ENCODE measurements around the gene GRN.
"Not testable (repeated sequence)": the region's sequence is repeated elsewhere in the genome, so short reads cannot be mapped to it uniquely, and the experiment has no call there.

Gene GRN

DNA sequence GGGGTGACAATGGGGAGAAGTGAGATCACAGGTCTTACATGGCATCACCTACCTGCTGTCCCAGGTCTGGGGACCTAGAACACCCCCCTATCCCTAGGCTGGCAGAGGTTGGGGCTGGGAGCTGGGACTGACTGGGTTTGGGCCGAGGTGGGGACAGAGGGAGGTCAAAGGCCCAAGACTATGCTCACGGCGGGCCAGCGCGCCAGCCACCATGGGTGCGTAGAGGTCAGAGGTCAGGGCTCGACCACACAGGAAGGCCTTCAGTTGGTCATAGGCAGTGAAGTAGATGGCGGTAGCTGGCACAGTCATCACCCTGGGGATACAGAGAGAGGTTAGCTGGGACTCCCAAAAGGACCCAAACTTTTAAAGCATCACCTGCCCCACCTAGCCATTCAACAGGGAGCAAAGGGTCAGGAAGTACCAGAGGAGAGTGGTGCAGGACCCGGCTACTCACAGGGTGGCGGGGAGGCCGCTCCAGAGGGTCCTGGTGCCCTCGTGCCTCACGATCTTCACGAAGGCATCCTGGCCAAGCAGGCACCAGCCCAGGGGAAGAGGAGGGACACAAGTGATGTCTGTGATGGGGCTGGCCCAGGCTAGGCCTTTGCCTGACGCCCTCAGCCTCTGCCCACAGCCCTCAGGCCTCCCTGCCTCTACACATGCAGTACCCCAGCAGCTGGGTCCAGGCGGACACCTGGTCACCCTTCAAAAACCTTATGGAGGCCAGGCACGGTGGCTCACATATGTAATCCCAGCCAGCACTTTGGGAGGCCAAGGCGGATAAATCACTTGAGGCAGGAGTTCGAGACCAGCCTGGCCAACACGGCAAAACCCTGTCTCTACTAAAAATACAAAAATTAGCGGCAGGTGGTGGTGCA is 23.6 kb upstream of the GRN start:
- no peak for DNase-seq (ENCODE audit: low read depth in 1 of 2, low spot score in 1 of 2)

GRCh38 chr17:44322236-44322895 is 22.7 kb upstream of the GRN start:
- DNase-seq (ENCODE audit: low read depth in 1 of 2, low spot score in 1 of 2) = no peak

DNA sequence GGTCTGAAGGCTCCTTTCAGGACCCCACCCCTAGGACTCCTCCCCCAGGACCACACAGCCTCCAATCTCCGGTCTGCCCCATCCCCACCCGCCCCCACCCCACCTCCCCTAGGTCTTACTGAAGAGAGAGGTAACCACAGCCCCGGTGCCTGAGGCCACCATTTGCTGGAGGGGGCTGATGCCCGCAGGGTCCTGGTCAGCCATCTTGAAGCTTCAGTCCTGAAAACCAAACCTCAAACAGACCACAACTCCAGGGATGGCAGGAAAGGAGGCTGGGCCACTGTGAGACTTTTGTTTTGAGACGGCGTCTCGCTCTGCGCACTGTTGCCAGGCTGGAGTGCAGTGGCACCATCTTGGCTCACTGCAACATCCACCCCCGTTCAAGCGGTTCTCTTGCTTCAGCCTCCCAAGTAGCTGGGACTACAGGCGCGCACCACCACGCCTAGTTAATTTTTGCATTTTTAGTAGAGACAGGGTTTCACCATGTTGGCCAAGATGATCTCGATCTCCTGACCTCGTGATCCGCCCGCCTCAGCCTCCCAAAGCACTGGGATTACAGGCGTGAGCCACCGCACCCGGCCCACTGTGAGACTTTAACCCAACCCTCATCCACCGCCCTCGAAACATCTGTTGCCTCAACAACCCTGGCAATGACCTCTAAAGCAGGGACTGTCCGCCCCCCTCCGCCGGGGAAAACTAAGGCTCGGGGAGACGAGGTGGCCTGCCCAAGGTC is 21.6 kb upstream of the GRN start:
- no peak for DNase-seq (ENCODE audit: low read depth in 1 of 2, low spot score in 1 of 2)

GRCh38 chr17:44324092-44324570 is 21.0 kb upstream of the GRN start:
- DNase-seq (ENCODE audit: low read depth in 1 of 2, low spot score in 1 of 2) = no peak

DNA sequence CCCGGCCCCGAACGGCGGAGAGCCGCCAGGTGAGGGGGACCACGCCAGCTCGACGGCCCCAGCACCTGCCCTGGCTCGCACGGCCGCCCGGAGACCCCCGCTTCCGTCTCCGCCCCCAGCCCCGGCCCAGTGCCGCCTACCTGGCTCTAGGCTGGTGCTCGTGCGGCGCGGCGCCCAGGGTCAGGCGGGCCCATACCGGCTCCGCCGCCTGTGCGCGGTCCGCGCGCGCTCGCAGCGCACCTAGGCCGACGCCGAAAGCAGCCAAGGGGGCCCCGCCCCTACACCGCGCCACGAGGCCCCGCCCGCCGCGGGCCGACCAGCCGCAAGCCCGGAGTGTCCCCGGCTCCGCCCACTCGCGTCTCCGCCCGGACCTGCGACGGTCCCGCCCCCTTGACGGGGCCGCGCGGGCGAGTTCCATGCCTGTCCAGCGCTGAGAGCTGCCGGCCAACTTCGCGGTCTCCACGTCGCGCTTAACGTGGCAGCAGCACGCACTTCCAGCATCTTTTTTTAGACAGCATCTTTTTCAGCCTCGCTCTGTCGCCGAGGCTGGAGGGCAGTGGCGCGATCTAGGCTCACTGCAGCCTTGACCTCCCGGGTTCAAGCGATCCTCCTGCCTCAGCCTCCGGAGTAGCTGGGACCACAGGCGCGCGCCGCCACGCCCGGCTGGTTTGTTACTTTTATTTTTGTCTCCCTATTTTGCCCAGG is 20.4 kb upstream of the GRN start, which contains the start of gene SLC25A39:
TSS of gene SLC25A39 (minus strand) at position 253 of the 705 bp plus-strand sequence. CDS start 1,261 bp downstream, outside the sequence.
- DNase-seq (ENCODE audit: low read depth in 1 of 2, low spot score in 1 of 2) = peak; percentile 92 to 96

DNA sequence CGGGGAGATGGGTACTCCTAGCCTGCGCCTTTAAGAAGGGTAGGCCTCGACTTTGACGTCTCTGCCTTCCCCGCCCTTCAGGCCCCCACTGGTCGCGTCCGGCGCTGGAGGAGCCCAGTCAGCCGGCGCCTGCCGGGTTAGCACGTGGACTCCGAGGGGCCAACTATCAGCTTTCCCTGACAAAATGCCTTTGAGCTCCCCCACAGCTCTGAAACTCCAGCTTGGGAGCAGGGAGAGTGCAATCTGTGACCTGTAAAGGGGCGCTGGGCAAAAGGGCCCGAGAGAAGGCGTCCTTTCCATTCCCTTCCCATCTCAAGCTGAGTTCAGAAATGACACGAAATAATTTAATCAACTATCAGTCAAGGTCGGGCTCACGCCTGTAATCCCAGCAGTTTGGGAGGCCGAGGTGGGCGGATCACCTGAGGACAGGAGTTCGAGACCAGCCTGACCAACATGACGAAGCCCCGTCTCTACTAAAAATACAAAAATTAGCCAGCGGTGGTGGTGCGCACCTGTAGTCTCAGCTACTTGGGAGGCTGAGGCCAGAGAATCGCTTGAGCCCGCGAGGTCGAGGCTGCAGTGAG is 18.1 kb upstream of the GRN start:
- DNase-seq (ENCODE audit: low read depth in 1 of 2, low spot score in 1 of 2) = peak; percentile 87

- no peak for DNase-seq (ENCODE audit: low read depth in 1 of 2, low spot score in 1 of 2)
Observed at GRCh38 chr17:44327715-44328449, 17.2 kb upstream of the GRN start.

DNA sequence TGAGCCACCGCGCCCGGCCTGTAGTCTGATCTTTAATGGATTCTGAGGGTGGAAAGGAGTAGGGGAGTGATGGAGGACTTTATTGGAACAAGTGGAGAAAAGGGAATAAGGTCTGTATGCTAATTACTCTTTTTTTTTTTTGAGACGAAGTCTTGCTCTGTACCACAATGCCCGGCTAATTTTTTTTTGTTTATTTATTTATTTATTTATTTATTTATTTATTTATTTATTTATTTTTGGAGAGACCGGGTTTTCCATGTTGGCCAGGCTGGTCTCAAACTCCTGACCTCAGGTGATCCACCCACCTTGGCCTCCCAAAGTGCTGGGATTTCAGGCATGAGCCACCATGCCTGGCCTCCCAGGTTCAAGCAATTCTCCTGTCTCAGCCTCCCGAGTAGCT is 15.6 kb upstream of the GRN start:
- DNase-seq (ENCODE audit: low read depth in 1 of 2, low spot score in 1 of 2) = not testable (repeated sequence)

DNA sequence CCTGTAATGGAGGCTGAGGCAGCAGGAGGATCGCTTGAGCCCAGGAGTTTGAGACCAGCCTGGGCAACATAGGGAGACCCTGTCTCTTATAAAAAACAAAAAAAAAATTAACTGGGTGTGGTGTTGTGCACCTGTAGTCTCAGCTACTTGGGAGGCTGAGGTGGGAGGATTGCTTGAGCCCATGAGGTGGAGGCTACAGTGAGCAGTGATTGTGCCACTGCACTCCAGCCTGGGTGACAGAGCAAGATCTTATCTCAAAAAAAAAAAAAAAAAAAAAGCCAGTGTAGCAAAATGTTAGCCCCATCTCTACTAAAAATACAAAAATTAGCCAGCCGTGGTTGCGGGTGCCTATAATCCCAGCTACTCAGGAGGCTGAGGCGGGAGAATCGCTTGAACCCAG is 14.8 kb upstream of the GRN start:
- not testable (repeated sequence) for DNase-seq (ENCODE audit: low read depth in 1 of 2, low spot score in 1 of 2)

GRCh38 chr17:44331249-44331760 is 13.8 kb upstream of the GRN start:
- peak; percentile 34 to 48 for DNase-seq (ENCODE audit: low read depth in 1 of 2, low spot score in 1 of 2)

DNA sequence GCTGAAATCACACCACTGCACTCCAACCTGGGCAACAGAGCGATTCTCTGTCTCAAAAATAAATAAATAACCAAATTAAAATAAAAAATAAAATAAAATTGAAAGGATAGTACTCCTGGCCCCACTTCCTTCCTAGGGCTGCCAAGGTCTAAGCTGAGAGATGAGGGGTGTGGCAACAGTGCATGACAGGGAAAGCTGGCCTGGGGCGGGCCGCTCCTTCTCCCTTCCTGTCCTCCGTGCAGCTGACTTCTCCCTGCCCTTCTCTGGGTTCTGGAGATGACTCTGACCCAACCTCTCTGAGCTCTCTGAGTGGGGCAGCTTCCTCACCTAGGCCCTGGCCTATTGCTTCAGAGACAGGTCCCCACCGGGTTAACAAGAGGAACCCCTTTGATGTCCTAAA is 11.7 kb upstream of the GRN start:
- DNase-seq (ENCODE audit: low read depth in 1 of 2, low spot score in 1 of 2) = no peak

GRCh38 chr17:44334315-44334714 is 10.8 kb upstream of the GRN start:
- DNase-seq (ENCODE audit: low read depth in 1 of 2, low spot score in 1 of 2) = no peak

GRCh38 chr17:44334727-44335126 is 10.4 kb upstream of the GRN start:
- no peak for DNase-seq (ENCODE audit: low read depth in 1 of 2, low spot score in 1 of 2)

DNA sequence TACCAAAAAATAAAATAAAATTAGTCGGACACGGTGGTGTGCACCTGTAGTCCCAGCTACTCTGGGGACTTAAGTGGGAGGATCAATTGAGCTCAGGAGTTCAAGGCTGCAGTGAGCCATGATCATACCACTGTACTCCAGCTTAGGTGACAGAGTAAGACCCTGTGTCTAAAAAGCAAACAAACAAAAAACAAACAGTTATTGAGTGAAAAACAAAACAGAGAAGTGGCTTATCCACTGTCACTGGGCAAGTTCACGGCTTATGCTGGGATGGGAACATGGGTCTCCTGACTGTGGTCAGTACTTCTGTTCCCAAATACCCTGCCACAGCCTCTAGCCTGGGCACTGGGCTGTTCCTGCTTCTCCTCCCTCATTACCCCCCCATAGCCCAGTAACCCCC is 9.5 kb upstream of the GRN start:
- no peak for DNase-seq (ENCODE audit: low read depth in 1 of 2, low spot score in 1 of 2)

DNA sequence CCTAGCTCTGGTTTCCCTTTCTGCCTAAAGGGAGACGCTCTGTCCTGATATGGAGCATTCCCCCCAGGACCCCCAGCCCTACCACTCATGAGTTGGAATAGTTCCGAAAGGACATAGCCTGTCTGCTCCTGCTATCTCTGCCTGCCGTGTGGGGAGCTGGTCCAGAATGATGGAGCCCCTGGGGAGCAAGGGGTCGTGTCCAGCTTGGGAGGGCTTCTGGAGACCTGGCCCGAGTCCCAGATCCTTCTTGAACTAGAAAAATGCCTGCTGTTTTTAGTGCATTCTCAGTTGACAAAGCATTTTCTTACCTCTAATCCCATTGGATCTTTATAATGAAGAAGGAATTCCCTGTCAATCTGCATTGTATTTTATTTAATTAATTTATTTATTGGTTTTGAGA is 9.1 kb upstream of the GRN start:
- DNase-seq (ENCODE audit: low read depth in 1 of 2, low spot score in 1 of 2) = no peak

GRCh38 chr17:44338702-44339101 is 6.4 kb upstream of the GRN start:
- no peak for DNase-seq (ENCODE audit: low read depth in 1 of 2, low spot score in 1 of 2)

DNA sequence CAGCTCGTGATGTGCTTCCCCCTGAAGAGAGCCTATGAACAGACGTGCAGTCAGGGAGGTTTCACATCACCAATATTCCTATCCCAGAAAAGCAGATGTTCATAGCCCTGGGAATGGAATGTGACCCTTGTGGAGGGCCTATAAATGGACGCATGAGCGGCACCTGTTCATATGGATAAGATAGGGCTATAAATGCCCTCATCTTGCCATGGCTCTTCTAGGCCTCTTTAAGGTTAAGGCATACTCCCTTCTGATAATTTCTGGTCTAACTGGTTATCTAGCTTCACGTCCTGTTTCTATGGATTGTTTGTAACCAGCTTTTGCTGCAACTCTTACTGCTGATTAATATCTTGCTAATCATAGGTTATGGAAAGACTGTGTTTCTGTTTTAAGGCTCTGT is 4.5 kb upstream of the GRN start:
- not testable (repeated sequence) for DNase-seq (ENCODE audit: low read depth in 1 of 2, low spot score in 1 of 2)

DNA sequence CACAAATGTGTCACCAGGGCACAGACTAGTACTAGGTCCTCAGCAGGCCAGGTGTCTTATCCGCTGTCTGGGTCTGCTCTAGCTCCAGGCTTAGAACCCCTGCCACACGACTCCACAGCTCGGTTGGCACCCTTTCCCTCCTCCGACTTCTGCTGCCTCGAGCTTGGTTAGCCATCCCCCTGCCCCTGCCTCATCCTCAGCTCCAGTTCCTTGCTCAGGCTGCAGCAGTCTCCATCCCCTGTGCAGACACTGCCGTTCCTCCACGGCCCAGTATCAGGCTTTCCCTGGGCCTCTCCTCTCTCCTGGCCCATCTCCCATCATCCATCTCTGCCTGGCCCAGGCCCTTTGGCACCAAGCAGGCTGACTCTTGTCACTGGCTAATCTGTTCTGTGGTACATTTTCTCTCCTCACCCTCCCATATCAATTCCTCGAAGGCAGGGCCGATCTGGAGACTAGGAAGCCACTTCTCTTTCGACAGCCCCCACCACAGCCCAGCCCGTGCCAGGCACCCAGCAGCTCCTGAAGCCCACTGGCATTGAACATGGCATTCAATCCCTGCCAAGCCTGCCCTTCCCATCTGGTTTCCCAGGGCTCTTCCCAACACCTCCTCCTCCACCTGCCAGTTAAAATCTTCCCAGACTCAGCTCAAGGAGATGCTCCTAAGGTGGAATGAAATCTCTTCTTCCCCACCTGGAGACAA is 1.4 kb upstream of the GRN start:
- no peak for DNase-seq (ENCODE audit: low read depth in 1 of 2, low spot score in 1 of 2)

- no peak for DNase-seq (ENCODE audit: low read depth in 1 of 2, low spot score in 1 of 2)
Observed at GRCh38 chr17:44345454-44346026, 438 bp downstream of the GRN start.

Data from activated T-helper 1 cell treated with anti-CD3 and anti-CD28 coated beads, Interleukin-2, amount 50 U/mL, for 16 hours (primary cell).